NCI-H1417 treated with DMSO at 0.1 percent for 48 hours (cell line): ENCODE measurements around the gene MEF2C.

Experiments
- DNase-seq: peaks from one replicate; lab custom pipeline; 2025; lab: John Stamatoyannopoulos, UW

Gene MEF2C

GRCh38 chr5:88687373-88687911 lies 195.5 kb downstream of the MEF2C start:
- no peak for DNase-seq

GRCh38 chr5:88686726-88687125 lies 196.3 kb downstream of the MEF2C start:
- no peak for DNase-seq

GRCh38 chr5:88685591-88686541 lies 197.1 kb downstream of the MEF2C start:
- DNase-seq: no peak

GRCh38 chr5:88683506-88684135 lies 199.4 kb downstream of the MEF2C start:
- DNase-seq: peak; percentile 70

- DNase-seq: no peak
These were observed 200.1 kb downstream of the MEF2C start for GRCh38 chr5:88682881-88683361.

GRCh38 chr5:88682131-88682530 lies 200.9 kb downstream of the MEF2C start:
- DNase-seq: no peak

GRCh38 chr5:88681211-88681803 lies 201.7 kb downstream of the MEF2C start:
- no peak for DNase-seq

- DNase-seq: no peak
These were observed 202.5 kb downstream of the MEF2C start for GRCh38 chr5:88680253-88681132.

- DNase-seq: no peak
These were observed 203.3 kb downstream of the MEF2C start for GRCh38 chr5:88679638-88680037.

- DNase-seq: no peak
These were observed 204.1 kb downstream of the MEF2C start for GRCh38 chr5:88678770-88679381.

GRCh38 chr5:88677943-88678769 lies 204.8 kb downstream of the MEF2C start:
- DNase-seq: no peak

- DNase-seq: no peak
These were observed 205.5 kb downstream of the MEF2C start for GRCh38 chr5:88677376-88677895.

- DNase-seq: no peak
These were observed 206.2 kb downstream of the MEF2C start for GRCh38 chr5:88676637-88677375.

- peak; percentile 43 for DNase-seq
These were observed 207.0 kb downstream of the MEF2C start for GRCh38 chr5:88675708-88676636.

GRCh38 chr5:88675168-88675707 lies 207.7 kb downstream of the MEF2C start:
- no peak for DNase-seq

- peak; percentile 27 for DNase-seq
These were observed 208.4 kb downstream of the MEF2C start for GRCh38 chr5:88674356-88675167.
